Right atrium auricular region (tissue), 2 donors: ENCODE data around the gene APOC4. TPM values are rescaled to one million over a fixed set of nuclear protein-coding genes. Genes with fewer than 3 reads are reported as not detected.

Experiments used
- DNase-seq: peaks from one replicate; pipeline ENCODE4 v3.0.0-alpha.2; 2019; ENCODE audit warnings: low spot score
- H3K27ac ChIP-seq, 2 donors: fragments of 200-600 bp; sonication (generic); 1 replicate in 1 of 2; 2 replicates in 1 of 2; pipeline ENCODE4 v1.5.1; 2016 to 2019
- H3K27me3 ChIP-seq, 2 donors: fragments of 200-600 bp; sonication (generic); one replicate each; pipeline versions ENCODE4 v1.5.1 to v1.6.0; 2017 to 2019
- H3K36me3 ChIP-seq: fragments of 200-600 bp; sonication (generic); one replicate; pipeline ENCODE4 v1.5.1; 2016
- H3K4me1 ChIP-seq, 2 donors: fragments of 200-600 bp; sonication (generic); one replicate each; pipeline versions ENCODE4 v1.5.1 to v1.6.0; 2017 to 2019
- H3K4me3 ChIP-seq, 2 donors: fragments of 200-600 bp; sonication (generic); 1 replicate in 1 of 2; 2 replicates in 1 of 2; pipeline ENCODE4 v1.5.1; 2017 to 2019; ENCODE audit warnings: mild to moderate bottlenecking in 1 of 2, moderate library complexity in 1 of 2
- H3K9me3 ChIP-seq, 2 donors: fragments of 200-600 bp; sonication (generic); one replicate each; pipeline ENCODE4 v1.5.1; 2019
- total RNA-seq, 2 donors: library from RNA; depleted of rRNA; stranded (reverse); fragments of >200 nt; gene quantifications; one replicate each; pipeline ENCODE4 v1.1.0, GENCODE V29; 2016
- TF ChIP-seq, protein P1 (sequence below), 2 donors: fragments of 200-600 bp; sonication (generic); IDR thresholded peaks; one replicate each; pipeline ENCODE4 v1.5.1; 2019; ENCODE audit warnings: antibody characterized with exemption in 2 of 2

Gene APOC4
- total RNA-seq, 2 donors from 2014 or later, result not detected

GRCh38 chr19:44948237-44948636, 6.2 kb downstream of the APOC4 start:
- H3K9me3 ChIP-seq, result no peaks in the 10 kb centered on the region
- TF ChIP-seq, protein P1, sequence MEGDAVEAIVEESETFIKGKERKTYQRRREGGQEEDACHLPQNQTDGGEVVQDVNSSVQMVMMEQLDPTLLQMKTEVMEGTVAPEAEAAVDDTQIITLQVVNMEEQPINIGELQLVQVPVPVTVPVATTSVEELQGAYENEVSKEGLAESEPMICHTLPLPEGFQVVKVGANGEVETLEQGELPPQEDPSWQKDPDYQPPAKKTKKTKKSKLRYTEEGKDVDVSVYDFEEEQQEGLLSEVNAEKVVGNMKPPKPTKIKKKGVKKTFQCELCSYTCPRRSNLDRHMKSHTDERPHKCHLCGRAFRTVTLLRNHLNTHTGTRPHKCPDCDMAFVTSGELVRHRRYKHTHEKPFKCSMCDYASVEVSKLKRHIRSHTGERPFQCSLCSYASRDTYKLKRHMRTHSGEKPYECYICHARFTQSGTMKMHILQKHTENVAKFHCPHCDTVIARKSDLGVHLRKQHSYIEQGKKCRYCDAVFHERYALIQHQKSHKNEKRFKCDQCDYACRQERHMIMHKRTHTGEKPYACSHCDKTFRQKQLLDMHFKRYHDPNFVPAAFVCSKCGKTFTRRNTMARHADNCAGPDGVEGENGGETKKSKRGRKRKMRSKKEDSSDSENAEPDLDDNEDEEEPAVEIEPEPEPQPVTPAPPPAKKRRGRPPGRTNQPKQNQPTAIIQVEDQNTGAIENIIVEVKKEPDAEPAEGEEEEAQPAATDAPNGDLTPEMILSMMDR (IDR thresholded peaks at IDR 0.05), result no peak
- no peaks in the 10 kb centered on the region for H3K27me3 ChIP-seq
- H3K4me3 ChIP-seq, result no peak overlapping the region
- no peak overlapping the region for H3K27ac ChIP-seq
- peaks cover 0 to 7% of the 10 kb centered on the region in 2 donors for H3K4me1 ChIP-seq
- H3K36me3 ChIP-seq, result peaks cover 9% of the 10 kb centered on the region
- no peak for DNase-seq

DNA sequence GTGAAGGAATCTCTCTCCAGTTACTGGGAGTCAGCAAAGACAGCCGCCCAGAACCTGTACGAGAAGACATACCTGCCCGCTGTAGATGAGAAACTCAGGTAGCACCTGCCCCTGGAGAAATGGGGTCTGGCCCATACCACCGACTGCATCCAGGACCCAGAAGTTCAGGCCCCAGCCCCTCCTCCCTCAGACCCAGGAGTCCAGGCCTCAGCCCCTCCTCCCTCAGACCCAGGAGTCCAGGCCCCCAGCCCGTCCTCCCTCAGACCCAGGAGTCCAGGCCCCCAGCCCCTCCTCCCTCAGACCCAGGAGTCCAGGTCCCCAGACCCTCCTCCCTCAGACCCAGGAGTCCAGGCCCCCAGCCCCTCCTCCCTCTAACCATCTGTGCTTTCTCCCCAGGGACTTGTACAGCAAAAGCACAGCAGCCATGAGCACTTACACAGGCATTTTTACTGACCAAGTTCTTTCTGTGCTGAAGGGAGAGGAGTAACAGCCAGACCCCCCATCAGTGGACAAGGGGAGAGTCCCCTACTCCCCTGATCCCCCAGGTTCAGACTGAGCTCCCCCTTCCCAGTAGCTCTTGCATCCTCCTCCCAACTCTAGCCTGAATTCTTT, 6.8 kb downstream of the APOC4 start:
- TF ChIP-seq, protein P1 (IDR thresholded peaks at IDR 0.05), result no peak
- Histone ChIP-seq H3K36me3 (peaks cover 9% of the 10 kb centered on the region), H3K27me3 (no peaks in the 10 kb centered on the region), H3K4me1 (peaks cover 0 to 12% of the 10 kb centered on the region in 2 donors), H3K4me3 (no peak overlapping the region), H3K27ac (no peak overlapping the region), H3K9me3 (no peaks in the 10 kb centered on the region)
- DNase-seq, result no peak

GRCh38 chr19:44949550-44949949, 7.5 kb downstream of the APOC4 start:
- no peaks in the 10 kb centered on the region for H3K27me3 ChIP-seq
- TF ChIP-seq, protein P1 (IDR thresholded peaks at IDR 0.05), result no peak
- peaks cover 0 to 19% of the 10 kb centered on the region in 2 donors for H3K4me1 ChIP-seq
- peaks cover 9% of the 10 kb centered on the region for H3K36me3 ChIP-seq
- DNase-seq, result no peak
- H3K4me3 ChIP-seq, result no peak overlapping the region
- no peak overlapping the region for H3K27ac ChIP-seq
- no peaks in the 10 kb centered on the region for H3K9me3 ChIP-seq

DNA sequence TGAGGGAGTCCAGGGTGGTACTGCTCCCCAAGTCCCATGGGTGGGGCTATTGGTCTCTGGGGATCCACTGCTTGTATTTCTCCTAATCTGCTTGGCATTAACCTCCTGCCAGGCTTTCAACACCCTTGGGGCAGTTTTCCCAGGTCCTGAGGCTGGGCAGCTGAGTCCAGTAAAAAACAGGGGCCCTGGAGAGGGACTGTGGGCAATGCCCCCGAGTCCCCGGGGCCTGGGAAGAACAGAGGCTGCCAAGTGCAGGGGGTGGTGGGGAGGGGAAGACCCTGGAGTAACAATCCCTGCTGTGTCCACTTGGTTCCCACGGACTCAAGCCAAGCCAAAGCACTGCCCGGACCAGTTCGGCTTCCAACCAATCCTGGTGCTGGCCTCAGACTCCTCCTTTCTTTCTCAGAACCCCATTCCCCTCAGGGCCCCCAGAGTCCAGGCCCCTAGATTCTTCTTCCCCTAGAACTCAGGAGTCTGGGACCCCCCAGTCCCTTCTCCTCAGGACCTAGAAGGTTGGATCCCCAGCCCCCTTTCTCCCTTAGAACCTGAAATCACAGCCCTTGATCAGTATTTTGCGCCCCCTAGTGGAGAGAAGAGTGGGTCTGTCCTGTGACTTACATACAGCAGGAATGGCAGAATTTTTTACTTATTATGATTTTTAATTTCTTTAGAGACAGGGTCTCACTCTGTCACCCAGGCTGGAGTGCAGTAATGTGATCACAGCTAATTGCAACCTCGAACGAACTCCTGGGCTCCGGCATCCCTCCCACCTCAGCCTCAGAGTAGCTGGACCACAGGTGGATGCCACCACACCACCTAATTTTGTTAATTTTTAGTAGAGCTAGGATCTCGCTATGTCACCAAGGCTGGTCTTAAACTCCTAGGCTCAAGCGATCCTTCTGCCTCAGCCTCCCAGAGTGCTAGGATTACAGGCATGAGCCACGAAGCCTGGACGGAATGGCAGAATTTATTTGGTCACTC, 9.4 kb downstream of the APOC4 start:
- TF ChIP-seq, protein P1 (IDR thresholded peaks at IDR 0.05), result peak; percentile 89 to 92
- H3K4me1 ChIP-seq, result peaks cover 0 to 27% of the 10 kb centered on the region in 2 donors
- H3K4me3 ChIP-seq, result no peak overlapping the region
- H3K27ac ChIP-seq, result peak overlapping the region in 1 of 2 donors; percentile 13
- H3K27me3 ChIP-seq, result no peaks in the 10 kb centered on the region
- peak; percentile 78 for DNase-seq
- H3K9me3 ChIP-seq, result no peaks in the 10 kb centered on the region
- H3K36me3 ChIP-seq, result peaks cover 9% of the 10 kb centered on the region

- H3K4me1 ChIP-seq, result peaks cover 0 to 49% of the 10 kb centered on the region in 2 donors
- peak overlapping the region; percentile 89 to 91 for H3K4me3 ChIP-seq
- H3K27ac ChIP-seq, result peak overlapping the region; percentile 88 to 93
- no peaks in the 10 kb centered on the region for H3K27me3 ChIP-seq
- TF ChIP-seq, protein P1 (IDR thresholded peaks at IDR 0.05), result no peak
- no peak for DNase-seq
- H3K9me3 ChIP-seq, result no peaks in the 10 kb centered on the region
- peaks cover 9% of the 10 kb centered on the region for H3K36me3 ChIP-seq
Observed at GRCh38 chr19:44954278-44954648, 12.2 kb downstream of the APOC4 start.
